GM21528 (cell line): ENCODE data around the gene PTH1R.

ENCODE experiments used
- ATAC-seq: cut with Tn5 transposase; IDR thresholded peaks from one replicate; pipeline ENCODE4 v1.9.1; 2021; ENCODE audit warnings: mild to moderate bottlenecking, moderate library complexity; ENCODE audit not compliant: unreplicated experiment, low FRiP score

The PTH1R gene

DNA sequence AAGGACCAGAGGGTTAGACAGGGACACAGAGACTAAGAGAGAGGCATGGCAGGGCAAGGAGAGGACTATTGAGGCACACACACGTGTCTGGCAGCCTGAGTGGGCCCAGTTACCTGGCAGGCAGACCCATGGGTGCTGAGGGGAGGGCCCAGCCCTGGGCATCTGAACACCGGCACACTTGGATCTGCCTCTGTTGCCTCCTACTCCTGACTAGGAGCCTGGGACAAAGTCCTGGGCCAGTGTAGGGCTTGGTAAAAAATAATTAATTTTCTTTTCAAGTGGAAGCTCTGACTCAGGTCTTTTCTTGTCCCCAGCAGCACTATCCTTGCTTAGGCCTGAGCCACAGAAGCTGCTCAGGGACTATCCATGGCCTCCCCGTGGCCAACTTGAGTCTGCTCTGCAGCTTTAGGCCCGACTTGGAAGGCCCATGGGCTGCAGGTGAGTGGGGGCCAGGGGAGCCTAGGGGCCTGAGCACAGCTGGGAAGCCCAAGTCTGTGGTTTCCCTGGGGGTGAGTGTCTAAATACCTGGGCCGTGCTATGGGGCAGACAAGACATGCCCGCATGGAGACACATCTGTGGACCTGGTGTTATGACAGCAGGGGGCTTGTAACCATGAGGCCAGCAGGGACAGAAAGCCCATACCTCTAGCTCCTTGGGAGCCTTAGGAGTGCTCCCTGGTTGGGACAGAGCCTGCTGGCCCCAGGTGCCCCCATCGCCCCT is at the start of gene PTH1R:
PTH1R (plus strand) TSS at position 316 of the 720 bp plus-strand sequence. CDS start 5,839 bp downstream, outside the sequence.
- ATAC-seq = no peak

DNA sequence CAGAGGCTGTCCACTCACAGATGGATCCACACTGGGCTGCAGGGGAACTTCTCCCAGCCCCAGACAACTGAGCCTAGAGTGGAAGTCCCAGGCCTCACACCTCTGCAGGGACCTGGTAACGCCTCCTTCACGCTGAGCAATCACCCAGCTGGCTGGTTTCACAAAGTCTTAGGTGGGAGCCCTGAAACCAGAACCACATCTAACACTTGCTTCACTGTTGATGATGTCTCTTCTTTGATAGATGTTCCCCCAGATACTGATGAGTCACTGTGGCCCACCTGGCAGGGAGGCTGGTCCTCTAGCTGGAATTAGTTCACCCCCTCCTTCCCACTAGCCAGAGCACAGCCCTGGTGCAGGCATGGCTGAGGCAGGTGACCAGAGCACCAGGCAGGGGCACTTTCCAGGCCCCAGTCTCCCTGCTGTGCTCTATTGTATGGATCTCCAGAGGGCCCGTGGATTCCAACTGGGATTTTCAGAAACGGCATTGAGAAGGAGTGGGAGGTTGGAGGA is 47.8 kb upstream of the PTH1R start:
- no peak for ATAC-seq

DNA sequence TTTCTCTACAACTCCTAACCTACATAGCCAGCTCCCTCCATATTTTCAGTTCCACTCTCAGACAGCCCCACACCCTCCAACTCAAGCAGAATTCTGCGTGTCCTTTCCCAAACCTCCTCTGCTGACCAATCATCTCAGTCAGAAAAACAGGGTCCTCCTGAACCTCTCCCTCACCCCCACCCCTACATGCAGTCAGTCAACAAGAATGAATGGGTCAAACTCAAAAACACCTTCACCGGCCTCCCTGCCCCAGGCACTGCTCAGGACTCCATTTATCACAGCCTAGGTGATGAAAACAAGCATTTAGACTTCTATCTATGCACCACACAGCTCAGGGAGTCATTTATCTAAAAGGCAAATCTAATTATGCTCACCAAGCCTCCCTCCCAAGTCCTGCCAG is 46.7 kb upstream of the PTH1R start:
- ATAC-seq = no peak

DNA sequence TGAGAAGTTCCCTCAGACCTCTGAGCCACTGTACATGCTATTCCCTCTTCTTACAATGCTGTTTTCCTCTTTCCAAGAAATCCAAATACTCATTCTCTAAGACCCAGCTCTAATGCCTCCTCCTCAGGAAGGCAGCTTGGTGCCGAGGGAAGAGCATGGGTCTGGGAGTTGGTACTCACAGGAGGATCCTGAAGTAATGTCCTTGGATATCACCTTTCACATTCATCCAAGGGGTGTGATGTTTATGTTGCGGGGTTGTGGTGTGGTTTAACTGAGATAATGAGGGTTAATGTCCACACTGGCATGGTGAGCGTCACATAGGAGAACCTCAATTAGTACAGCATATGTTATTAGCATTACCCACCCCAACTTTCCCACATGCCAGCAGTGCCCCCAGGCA is 46.2 kb upstream of the PTH1R start:
- ATAC-seq = no peak

DNA sequence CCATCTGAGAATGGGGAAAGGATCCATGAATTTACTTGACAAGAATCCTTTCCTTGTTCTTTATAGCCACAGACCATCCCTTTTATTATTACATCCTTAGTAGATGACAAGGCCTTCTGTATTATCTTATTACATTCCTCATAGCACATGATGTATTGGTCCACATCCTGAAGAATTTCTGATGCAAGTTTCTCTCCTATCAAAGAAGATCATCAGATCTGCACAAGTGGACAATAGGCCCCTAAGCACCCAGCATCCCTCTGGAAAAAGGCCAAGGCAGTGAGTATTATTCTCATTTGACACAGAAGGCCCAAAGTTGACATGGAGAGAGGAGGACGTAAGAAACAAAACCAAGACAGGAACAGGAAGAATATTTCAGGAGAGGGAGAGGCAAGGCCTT is 45.7 kb upstream of the PTH1R start:
- no peak for ATAC-seq

DNA sequence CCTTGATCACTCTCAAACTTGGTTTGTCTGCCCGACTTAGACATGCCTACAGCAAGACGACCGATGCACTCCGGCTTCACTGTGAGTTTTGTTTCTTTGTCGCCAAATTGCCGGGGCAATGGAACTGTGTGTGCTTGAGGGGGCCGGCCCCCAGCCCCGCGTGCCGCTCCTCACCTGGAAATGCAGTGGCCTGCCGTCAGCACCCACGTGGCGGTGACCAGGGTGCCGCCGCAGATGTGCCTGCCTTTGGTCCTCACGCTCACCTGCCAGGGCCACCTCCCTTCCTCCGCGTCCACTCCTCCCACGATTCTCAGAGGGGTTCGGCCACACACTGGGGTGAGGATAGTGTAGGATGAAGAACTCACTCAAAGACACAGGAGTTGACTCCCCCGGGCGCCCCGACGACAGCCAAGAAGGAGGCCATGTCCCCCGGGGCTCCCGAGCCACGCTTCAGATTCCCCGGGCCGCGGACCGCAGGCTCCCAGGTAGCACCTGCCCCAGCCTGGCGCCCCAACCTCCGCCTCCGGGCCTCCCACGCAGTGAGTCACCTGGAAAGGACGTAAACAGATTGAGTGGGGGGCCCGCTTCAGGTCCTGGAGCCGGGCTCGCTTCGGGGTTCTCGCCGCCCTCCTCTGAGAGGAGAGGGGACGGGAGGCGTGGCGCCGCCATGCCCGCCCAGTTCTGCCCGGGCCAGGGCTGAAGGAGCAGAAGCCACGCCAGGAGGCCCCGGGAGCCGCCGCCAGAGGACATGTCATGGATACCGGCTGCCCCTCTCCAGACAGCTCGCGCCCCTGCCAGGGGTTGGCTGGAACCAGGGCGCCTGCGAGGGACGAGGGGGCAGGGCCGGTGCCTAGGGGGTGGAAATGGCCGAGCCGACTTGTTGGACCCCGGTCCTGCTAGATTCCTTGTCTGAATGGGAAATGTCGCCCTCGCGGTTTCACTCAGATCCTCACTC is 43.9 kb upstream of the PTH1R start:
- ATAC-seq = no peak

DNA sequence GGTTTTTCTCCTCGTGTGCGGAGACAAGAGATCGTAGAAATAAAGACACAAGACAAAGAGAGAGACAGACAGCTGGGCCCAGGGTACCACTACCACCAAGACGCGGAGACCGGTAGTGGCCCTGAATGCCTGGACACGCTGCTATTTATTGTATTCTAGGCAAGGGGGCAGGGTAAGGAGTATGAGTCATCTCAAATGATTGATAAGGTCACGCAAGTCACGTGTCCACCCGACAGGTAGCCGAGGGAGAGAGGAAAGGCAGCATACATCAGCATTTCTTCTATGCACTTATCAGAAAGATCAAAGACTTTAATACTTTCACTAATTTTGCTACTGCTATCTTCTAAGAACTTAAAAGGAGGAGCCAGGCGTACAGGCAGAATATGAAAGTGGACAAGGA is 42.5 kb upstream of the PTH1R start:
- no peak for ATAC-seq

DNA sequence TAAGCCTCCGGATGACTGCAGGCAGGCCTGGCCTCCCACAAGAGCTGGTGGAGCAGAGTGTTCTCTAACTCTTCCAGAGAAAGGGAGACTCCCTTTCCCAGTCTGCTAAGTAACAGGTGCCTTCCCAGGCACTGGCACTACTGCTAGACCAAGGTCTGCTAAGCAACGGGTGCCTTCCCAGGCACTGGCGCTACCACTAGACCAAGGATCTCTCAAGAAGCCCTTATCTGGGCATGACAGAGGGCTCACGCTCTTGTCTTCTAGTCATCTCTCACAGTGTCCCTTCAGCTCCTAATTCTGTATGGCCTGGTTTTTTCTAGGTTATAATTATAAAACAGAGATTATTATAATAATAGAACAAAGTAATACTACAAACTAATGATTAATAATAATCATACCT is 42.0 kb upstream of the PTH1R start:
- no peak for ATAC-seq

DNA sequence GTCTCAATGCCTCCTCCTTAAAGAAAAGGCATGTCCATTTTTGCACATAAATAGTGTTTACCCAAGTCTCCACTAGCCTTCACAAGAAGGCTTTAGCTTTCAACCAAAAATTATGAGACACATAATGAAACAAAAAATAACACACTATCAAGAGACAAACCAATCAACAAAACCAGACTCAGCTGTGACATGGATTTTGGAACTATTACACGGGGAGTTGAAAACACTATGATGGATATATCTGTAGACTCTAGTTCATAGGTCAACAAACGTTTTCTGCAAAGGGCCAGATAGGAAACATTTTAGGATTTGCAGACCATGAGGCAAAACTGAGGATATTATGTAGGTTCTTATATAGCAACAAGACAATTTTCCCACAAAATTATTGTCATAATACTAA is 39.2 kb upstream of the PTH1R start:
- ATAC-seq = no peak

DNA sequence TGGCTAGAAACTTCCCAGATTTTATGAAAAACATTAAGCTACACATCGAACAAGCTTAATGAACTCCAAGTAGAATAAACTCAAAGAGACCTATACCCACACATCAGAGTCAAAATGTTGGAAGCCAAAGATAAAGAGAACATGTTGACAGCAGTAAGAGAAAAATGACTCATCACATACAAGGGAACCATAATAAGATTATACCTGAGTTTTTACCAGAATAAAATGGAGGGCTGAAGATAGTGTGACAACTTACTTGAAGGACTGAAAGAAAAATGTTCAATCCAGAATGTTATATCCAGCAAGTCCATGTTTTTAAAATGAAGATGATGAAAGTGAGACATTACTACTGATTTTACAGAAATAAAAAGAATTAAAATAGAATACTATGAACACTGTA is 37.0 kb upstream of the PTH1R start:
- no peak for ATAC-seq

DNA sequence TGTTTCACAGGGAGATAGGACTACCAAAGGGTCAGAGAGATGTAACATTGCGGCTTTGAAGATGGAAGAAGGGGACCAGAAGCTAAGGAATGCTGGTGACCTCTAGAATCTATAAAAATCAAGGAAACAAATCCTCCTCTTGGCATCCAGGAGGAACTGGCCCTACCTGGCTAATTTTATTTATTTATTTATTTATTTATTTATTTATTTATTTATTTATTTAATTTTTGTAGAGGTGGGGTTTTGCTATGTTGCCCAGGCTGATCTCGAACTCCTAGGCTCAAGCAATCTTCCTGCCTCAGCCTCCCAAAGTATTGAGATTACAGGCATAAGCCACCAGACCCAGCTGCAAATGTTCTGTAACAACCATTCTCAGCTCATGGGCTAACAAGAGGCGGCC is 34.0 kb upstream of the PTH1R start:
- no peak for ATAC-seq

DNA sequence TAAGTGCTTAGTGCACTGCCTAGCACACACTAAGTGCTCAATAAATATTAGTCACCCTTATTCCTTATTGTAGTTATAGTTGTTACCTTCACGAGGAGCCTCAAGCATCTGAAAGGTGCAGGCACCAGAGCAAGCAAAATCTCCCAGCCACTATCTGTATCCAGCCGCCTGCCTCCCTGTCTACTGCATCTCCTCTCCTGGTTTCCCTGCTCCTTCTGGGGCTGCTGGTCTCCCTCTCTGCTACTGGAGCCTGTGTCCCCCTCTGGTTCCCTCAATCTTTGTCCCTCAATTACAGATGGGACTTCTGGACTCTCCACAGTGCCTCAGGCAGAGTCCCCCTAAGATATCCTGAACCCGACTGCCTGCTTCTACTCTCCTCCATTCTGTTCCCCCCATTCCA is 33.1 kb upstream of the PTH1R start:
- no peak for ATAC-seq

DNA sequence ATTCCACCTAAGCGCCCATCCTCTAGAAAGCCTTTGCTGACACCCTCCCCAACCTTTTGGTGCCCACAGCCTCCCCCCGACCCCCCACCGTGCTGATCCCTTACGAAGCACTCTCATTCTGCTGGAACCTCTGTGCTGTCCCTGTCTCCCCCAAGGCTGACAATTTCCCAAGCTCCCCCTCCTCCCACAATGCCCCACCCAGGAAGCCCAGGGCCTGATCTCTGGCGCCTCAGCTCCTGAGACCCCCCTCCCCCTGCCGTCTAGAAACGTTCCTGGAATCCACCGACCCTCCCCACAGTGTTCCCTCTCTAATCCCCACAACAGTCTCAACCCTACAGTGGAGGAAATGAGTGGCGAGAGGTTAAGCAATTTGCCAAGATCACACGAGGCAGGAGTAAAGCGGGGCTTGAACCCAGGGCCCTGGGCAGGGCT is 32.6 kb upstream of the PTH1R start:
- ATAC-seq = no peak

DNA sequence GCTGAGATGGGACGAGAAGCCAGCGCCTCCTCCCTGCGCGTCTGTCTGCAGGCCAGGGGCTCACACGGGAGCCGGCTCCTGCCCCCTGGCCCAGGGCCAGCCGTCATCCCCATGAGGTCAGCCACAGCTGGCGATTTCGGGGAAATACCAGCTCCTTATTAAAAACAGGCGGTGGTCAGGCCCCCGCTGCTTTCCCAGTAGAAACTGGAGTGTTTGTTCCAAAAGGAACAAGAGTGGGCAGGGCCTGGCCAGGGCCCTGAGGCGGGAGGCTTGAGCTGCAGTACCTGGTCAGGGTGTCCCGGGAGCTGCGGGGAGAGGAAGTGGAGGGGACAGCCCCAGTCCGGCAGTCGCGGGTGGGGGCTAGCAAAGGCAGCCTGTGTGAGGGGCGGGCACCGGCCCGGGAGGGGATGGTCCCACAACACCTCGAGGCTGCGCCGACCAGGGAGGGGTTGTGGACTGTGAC is 32.1 kb upstream of the PTH1R start:
- no peak for ATAC-seq

DNA sequence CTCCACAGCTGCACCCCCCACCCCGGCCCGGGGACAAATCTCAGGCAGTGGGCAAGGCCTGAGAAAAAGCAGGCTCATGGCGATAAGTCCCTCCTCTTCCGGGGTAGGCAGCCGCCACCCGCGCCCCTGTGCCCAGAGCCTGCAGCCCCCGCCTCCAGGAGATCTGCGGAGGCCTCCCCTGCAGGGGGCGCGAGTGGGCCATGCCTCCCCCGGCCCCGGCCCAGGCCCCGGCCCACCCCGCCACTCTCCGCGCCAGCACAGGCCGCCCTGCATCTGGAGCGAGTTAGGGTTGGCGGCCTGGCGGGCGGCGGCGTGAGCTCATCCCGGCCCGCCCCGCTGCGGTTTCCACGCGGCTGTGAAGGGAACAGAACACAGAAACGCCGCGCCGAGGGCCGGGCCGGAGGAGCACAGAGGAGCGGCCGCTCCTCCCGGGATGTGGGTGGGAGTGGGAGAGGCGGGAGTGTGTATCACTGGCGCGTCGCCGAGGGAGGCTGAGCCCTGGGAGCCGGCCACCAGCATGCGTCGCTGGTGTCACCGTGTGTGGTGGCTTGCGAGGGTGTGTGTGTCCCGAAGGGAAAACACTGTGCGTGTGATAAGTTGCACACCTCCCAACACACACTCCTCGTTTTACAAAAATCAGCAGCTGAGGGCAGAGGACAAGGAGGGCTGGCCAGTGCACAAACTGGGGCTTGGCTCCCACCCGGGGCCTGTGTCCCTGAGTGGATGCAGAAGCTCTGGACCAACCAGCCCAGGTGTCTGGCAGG is 31.5 kb upstream of the PTH1R start:
- ATAC-seq = no peak

DNA sequence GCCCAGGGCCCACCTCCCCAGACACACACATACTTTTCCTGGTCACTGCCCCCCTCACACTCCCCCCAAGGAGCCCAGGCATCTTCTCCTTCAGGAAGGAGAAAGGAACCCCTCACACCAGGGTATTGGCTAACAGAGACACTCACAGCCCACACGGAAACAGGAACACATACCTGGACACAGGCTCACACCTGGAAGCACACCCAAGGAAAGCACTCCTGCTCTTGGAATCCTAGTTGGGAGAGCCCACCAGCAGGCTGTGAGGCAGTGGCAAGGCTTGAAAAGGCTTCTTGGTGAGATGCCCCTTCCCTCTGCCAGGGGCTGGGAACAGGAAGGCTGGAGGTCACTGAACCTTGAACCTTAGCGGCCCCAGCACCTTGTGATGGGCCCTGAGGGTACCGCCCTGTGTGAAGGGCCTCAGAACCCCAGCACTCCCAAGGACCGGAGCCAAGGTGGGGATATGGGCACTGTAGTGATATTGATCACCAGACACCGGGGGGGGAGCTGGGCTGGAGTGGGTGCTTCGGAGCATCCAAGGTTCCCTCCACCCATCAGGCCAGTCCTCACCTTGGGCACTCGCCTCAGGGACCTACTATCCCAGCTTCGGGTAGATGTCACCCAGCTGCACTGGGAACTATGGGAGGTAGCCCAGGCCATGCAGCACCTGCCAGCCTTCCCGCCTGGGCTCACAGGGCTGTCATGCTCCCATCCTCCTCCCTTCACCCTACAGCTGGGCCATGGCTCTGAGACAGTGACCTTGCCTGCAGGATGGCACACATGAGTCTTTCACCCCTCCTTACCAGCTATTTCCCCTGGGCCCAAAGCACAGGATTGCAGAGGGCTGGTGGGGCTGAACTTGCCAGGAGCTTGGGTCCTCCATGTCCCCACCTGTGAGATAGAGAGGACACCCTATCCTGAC is 30.6 kb upstream of the PTH1R start:
- no peak for ATAC-seq

DNA sequence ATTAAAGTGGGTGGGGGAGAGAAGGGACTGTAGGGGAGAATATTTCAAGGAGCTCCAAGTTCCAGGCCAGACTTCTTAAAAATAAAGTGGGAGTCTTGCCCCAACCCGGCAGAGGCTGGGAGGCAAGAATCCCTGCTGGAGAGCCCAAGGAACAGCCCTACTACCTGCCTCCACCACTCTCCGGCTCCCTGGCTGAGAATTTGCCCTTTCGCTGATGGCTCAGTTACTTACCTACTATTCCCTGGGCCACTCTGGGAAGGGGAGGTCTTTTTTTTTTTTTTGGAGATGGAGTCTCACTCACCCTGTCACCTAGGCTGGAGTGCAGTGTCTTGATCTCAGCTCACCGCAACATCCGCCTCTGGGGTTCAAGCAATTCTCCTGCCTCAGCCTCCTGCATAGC is 29.8 kb upstream of the PTH1R start:
- ATAC-seq = no peak

DNA sequence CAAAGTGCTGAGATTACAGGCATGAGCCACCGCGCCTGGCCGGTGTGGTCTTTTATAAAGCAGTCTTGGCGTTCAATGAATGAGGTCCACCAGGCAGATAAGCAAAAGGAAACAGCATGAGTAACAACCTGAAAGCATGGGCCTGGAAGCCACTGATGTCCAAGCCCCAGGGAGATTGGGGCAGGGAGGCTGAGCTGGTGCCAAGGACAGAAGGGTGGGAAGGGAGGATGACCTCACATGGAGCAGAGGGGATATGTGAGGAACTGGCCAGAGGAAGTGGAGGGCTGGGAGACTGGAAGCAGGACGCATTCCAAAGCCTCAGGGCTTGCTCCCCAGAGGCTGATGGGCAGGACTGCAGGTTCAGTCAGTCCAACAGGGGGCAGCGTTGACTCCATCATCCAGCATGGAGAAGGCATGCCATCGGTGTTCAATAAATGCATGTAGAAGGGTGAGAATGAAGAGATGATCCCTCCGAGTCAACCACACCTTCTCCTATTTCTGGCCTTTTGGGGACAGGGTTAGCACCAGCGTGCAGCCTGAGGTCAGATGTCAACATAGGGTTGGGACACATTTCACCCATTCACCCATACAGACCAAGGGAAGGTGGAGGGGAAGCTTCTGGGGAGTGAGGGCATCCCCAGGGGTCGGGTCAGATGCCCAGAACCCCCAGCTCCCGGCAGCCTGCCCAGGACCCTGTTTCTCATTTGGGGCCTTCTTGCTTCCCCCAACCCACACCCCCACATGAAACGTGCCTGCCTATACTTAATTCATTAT is 29.1 kb upstream of the PTH1R start:
- ATAC-seq = no peak
